EL (cell line): Measurements from ENCODE around the gene EVL.
"Not testable (repeated sequence)": the region's sequence is repeated elsewhere in the genome, so short reads cannot be mapped to it uniquely, and the experiment has no call there.

Experiments used
- DNase-seq: peaks from one replicate; pipeline ENCODE4 v3.0.0-alpha.2; 2016

EVL gene

GRCh38 chr14:100149851-100150611 lies 84.8 kb downstream of the EVL start:
- DNase-seq = no peak

- no peak for DNase-seq
Measured at GRCh38 chr14:100150932-100151587, 85.8 kb downstream of the EVL start.

DNA sequence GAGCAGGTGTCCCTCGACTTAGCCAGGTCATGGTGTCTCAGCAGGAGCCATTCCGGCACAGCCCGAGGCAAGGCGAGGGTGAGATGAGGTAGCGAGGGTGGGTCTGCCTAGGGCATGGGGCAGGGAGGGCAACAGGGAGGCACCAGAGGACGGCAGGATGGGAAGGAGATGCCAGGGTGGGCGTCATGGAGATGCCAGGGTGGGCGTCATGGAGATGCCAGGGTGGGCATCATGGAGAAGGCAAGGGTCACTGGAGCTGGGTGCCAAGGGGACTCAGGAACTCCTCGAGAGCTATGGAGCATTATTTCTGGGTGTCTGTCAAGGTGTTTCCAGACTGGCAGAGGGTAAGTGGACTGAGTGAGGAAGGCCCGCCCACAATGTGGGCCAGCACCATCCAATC lies 86.9 kb downstream of the EVL start:
- DNase-seq = no peak

- DNase-seq = no peak
Measured at GRCh38 chr14:100153560-100153959, 88.3 kb downstream of the EVL start.

DNA sequence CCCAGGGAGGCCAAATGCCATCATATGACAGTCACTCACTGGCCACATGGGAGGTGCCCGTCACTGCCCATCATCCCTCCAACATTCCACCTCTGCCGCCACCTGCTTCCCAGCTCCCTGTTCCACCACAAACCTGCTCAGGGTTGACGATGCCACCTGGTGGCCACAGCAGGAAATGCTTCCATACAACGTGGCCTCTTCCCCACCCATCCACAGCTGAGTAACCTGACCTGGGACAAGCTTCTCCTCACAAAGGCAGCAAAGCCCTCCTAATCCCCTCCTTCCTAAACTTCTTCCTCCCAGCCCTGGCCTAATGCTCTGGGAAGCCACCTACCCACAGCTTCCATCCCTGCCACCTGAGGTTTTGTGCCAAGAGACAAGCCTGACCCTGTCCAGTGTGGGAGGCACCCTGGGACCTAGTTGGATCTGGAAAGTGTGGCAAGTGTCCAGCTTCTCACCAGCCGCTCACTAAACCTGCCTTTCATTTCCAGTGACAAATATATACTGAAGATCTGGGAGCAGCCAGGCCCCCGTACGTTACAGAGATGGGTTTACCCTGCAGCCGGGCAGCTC lies 89.9 kb downstream of the EVL start:
- peak; percentile 26 for DNase-seq

- DNase-seq = no peak
Measured at GRCh38 chr14:100155756-100156616, 90.8 kb downstream of the EVL start.

- no peak for DNase-seq
Measured at GRCh38 chr14:100156776-100157175, 91.6 kb downstream of the EVL start.

GRCh38 chr14:100157548-100158232 lies 92.5 kb downstream of the EVL start:
- DNase-seq = not testable (repeated sequence)

DNA sequence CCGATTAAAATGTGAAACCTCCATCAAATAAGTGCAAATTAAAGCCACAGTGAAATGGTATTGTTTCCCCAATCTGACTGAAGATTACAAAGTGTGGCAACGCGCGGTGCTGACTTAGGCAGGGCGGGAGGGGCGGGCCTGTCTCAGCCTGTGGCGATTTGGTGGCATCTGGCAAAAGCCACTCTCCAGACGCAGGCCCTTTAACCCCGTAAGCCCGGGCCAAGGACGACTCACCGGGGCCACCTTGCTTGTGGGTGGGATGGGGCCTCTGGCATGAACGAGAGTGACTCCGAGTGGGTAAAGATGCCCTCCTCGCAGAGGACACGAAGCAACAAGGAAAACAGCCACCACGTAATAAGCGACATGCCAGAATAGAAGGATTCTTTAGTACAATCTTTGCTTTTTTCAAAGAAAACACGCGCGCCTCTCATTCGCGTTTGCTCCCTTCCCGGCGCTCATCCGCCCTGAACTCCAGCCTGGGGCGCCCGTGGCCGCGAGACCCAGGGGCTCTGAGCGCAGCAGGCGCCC lies 93.4 kb downstream of the EVL start:
- no peak for DNase-seq

DNA sequence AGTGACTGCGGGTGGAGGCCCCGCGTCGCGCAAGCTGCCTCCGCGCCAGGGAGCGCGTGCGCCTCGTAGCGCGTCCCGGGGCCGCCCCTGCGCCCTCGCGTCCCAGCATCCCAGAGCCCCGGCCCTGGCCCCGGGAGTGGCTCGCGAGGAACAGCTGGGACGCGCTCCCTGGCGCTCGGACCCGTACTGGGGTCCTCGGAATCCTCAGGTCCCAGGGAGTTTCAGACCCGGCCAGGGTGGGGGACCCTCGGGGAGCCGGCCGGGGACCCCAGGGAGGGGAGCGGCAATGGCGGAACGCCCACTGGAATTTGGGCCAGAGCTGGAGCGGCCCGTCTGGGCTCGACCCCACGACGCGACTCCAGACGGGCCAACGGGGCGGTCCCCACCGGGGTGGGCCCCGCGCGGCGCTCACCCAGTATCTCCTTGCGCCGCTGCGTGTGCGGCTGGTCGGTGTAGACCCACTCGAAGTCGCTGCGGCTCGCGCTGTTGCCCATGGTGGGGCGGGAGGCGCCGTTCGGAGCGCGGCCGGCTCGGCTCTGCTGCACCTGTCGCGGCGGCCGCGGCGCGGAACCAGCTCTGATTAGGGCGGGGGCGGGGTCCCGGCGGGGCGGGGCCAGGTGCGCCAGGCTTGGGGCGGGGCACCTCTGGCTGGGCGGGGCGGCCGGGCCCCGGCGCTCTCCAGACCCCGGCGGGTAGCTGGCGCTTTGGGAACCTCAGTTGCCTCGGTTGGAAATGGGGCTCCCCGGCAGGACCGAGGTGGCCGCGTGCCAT lies 94.1 kb downstream of the EVL start, which contains the start of gene DEGS2:
TSS of gene DEGS2 (minus strand) at position 552 of the 771 bp plus-strand sequence. CDS start at position 494, 58 bp downstream.
- DNase-seq = no peak

DNA sequence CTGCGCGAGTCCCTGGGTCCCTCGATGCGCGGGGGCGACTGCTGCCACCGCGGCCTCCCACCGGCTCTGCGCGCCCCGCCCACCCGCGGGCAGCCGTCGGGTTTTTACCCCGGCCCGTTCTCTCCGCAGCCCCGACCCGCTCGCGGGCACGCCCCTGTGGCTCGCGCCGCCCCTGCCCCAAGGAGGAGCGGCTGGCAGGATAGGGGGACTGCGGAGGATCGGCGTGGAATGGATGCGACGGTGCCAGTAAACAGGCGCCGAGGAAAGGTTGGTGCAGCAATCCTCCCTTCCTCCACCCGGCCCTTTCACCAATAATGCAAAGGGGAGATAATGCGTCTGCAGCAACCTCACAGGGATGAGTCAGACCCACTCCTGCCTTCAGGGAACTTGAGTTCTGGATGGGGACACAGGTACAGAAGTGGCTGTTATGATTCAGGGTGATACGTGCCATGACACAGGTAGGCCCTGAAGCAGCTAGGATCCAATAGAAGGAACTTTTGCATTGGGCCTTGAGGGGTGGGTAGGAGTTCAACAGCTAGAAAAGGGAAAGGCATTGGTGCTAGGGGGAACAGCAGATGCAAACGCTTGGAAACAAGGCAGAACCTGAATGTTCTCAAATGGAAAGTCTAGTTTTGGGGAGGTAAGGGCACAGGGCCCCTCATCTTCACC lies 94.8 kb downstream of the EVL start:
- no peak for DNase-seq

DNA sequence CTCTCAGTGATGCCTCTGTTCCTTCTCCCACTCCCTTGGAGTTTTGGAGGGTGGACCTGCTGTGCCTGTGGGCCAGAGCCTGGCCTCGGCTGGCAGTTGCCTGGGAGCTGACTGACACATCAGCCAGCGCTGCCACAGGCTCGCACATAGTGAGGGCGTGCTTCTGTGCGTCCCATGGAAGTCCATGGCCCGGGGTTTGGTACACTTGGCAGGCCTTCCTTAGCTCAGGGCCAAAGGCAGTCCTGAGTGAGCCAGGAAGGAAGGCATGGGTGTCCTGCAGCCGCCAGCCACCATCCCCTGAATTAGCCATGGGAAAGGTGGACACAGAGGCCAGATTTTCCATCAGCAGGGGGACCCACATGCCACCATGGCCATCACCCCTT lies 95.3 kb downstream of the EVL start:
- DNase-seq = no peak

DNA sequence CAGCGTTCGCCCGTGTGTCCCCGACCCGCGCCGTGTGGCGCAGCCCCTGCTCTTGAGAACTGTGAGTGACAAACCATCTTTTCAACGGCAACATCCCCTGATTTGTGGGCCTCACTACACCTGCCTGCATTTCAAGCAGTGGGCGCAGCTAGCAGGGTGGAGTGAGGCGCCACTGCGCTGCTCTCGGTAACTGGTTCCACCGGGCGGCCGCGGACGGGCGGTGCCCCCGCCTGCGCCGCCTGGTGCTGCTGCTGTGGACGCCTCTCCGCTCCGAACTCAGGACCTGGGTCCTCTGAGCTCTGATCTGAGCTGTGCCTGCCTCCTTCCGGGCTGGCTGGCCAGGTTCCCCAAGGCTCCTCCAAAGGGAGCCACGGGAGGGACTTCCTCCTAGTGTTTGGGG lies 100.2 kb downstream of the EVL start:
- DNase-seq = no peak

DNA sequence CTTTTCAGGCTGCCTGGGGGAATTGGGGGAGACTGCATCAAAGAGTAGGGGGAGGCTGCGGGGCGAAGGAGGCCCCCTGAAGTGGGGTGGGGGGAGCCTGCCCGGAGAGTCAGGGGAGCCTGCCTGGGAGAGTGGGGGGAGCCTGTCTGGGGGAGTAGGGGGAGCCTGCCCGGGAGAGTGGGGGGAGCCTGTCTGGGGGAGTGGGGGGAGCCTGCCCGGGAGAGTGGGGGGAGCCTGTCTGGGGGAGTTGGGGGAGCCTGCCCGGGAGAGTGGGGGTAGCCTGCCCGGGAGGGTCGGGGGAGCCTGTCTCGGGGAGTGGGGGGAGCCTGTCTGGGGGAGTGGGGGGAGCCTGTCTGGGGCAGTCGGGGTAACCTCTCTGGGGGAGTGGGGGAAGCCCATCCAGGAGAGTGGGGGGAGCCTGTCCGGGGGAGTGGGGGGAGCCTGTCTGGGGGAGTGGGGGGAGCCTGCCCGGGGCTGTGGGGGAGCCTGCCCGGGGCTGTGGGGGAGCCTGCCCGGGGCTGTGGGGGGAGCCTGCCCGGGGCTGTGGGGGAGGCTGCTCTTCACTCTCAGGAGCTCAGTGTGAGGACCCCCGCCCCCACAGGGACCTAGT lies 100.7 kb downstream of the EVL start:
- no peak for DNase-seq

GRCh38 chr14:100168506-100168905 lies 103.3 kb downstream of the EVL start:
- no peak for DNase-seq

DNA sequence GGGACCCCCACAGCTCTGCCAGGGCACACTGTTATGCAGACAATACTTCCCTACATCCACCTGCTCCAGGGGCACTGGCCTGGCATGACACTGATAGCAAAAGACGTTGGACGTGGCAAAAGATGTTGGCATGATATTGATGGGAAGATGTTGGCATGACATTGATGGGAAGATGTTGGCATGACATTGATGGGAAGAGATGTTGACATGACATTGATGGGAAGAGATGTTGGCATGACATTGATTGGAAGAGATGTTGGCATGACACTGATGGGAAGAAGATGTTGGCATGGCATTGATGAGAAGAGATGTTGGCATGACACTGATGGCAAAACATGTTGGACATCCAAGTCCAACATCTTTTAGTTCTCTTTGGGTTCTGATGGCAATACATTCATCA lies 105.7 kb downstream of the EVL start:
- DNase-seq = no peak

DNA sequence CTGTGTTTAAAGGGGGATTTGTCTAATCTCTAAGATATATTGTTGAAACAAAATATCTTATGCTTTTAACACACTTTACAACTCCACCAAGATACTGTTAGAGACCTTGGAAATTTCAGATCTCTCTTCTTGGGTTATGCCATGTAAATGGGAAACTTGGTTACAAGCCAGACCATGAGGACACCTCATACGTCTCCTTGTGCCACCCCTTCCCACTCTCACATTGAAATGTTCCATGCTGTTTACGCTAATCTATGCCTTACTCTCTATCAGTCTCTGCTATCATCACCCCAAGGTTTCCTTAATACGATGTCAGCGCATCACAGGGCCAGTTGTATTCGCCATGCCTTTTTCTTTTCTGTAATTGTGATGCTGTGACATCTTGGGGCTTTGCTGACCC lies 107.6 kb downstream of the EVL start:
- DNase-seq = no peak

GRCh38 chr14:100173353-100173752 lies 108.1 kb downstream of the EVL start:
- no peak for DNase-seq

- no peak for DNase-seq
Measured at GRCh38 chr14:100176811-100177327, 111.6 kb downstream of the EVL start.

GRCh38 chr14:100178691-100179090 lies 113.5 kb downstream of the EVL start:
- DNase-seq = no peak
